ENCODE measurements around the gene FCN3. TPM values are rescaled to one million over a fixed set of nuclear protein-coding genes. Genes with fewer than 3 reads are reported as not detected.

Gene FCN3
- total RNA-seq, 1 experiment from 2014 or later = 0.22 TPM

DNA sequence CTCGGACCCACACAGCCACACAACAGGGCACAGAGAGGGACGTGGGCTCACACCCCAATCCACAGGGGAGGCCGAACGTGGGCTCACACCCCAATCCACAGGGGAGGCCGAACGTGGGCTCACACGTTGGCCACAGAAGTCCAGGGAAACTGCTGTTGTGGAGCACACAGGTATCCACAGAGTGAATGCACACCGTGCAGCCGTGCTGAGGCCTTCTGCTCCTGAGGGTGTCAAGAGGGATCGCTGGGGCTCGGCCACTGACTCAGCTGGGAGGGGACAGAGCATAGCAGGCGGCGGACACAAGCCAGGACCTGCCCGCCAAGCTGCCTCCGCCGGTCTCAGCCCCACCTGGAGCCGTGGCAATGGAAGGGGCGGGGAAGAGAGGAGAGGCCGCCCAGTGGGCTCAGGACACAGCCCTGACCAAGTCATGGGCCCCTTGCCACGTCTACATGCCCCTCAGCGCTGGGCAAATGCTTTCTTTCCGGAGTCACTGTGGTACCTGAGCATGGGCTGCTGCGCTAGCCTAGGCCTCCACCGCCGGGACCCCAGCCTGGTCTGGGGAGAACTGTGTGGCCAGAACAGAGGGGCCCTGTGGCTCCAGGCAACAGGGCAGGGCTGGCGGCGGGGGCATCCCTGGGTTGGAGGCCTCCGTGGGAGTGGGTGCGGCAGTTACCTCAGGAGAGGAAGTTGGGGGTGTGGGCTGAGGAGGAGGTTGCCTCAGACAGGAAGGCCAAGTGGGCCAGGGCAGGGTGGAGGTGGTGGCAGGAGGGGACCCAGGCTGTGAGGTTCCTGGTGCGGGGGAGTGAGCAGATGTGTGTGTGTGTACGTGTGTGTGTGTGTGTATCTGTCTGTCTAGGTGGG, 31.6 kb downstream of the FCN3 start:
- H4K91ac ChIP-seq (ENCODE audit: insufficient read length, low read depth, low read length) = no peak overlapping the region
- no peaks in the 10 kb centered on the region for H3K27me3 ChIP-seq (ENCODE audit: insufficient read depth, low read length)
- peaks cover 5 to 19% (median 12%) of the 10 kb centered on the region in 3 experiments; a peak in 5 of 7 replicates for H3K36me3 Mint-ChIP-seq (ENCODE audit: insufficient read depth in 1 of 3, low read depth in 3 of 3)
- no peaks in the 10 kb centered on the region; the same call in 1 of the 2 replicates for H3K4me1 ChIP-seq (ENCODE audit: insufficient read depth, low read length)
- no peak overlapping the region for H2BK20ac ChIP-seq (ENCODE audit: low read depth, low read length, poor library complexity, severe bottlenecking)
- H2BK5ac ChIP-seq (ENCODE audit: insufficient read length, low read length) = no peak overlapping the region
- no peak overlapping the region for H3K18ac ChIP-seq (ENCODE audit: insufficient read length, low read depth, low read length)
- H3K27ac Mint-ChIP-seq = peak overlapping the region in 2 of 3 experiments; percentile 7 to 51; a peak in 2 of 7 replicates
- no CpG with 5 or more reads among the region's 31 CpGs for WGBS (ENCODE audit: extremely low coverage, insufficient read length, low lambda C conversion rate)
- no peak overlapping the region for H2AFZ ChIP-seq (ENCODE audit: low read length)
- H3K4me2 ChIP-seq (ENCODE audit: insufficient read depth, insufficient read length, low read length) = no peak overlapping the region
- H3K4ac ChIP-seq (ENCODE audit: low read depth, low read length) = no peak overlapping the region
- H4K5ac ChIP-seq (ENCODE audit: insufficient read length, low read depth, low read length) = no peak overlapping the region
- no peak overlapping the region for H2BK12ac ChIP-seq (ENCODE audit: insufficient read length, low read depth, low read length)
- H2AK5ac ChIP-seq (ENCODE audit: insufficient read length, low read length) = no peak overlapping the region
- peaks cover 3% of the 10 kb centered on the region for H4K20me1 ChIP-seq (ENCODE audit: control insufficient read depth, insufficient read depth, insufficient read length)
- H3T11ph ChIP-seq (ENCODE audit: low read length) = no peak overlapping the region
- peaks cover 45 to 50% of the 10 kb centered on the region in 2 experiments for H3K4me1 Mint-ChIP-seq
- no peak overlapping the region for H2BK120ac ChIP-seq (ENCODE audit: low read depth, low read length, poor library complexity, severe bottlenecking)
- H3K56ac ChIP-seq (ENCODE audit: insufficient read length, low read depth, low read length) = no peak overlapping the region
- 0 out of 2 replicates have a peak overlapping the region, but pooled peaks have one; percentile 27 for H3K14ac ChIP-seq (ENCODE audit: insufficient read depth, low read length)
- H3K27ac ChIP-seq (ENCODE audit: insufficient read length, low read depth, low read length) = no peak overlapping the region
- H3K79me2 ChIP-seq (ENCODE audit: insufficient read depth, low read length) = no peaks in the 10 kb centered on the region; the same call in 1 of the 2 replicates
- no peaks in the 10 kb centered on the region for H3K9me3 ChIP-seq (ENCODE audit: control insufficient read depth, low read depth, low read length)
- H3K9me3 Mint-ChIP-seq = no peaks in the 10 kb centered on the region
- H3K23me2 ChIP-seq (ENCODE audit: insufficient read length, low read depth, low read length, poor library complexity, severe bottlenecking) = no peaks in the 10 kb centered on the region
- TF ChIP-seq, protein P1, sequence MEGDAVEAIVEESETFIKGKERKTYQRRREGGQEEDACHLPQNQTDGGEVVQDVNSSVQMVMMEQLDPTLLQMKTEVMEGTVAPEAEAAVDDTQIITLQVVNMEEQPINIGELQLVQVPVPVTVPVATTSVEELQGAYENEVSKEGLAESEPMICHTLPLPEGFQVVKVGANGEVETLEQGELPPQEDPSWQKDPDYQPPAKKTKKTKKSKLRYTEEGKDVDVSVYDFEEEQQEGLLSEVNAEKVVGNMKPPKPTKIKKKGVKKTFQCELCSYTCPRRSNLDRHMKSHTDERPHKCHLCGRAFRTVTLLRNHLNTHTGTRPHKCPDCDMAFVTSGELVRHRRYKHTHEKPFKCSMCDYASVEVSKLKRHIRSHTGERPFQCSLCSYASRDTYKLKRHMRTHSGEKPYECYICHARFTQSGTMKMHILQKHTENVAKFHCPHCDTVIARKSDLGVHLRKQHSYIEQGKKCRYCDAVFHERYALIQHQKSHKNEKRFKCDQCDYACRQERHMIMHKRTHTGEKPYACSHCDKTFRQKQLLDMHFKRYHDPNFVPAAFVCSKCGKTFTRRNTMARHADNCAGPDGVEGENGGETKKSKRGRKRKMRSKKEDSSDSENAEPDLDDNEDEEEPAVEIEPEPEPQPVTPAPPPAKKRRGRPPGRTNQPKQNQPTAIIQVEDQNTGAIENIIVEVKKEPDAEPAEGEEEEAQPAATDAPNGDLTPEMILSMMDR (conservative IDR thresholded peaks at IDR 0.05) = no peak
- peak overlapping the region; percentile 58 to 71; a peak in 4 of 5 replicates for H3K4me3 Mint-ChIP-seq
- peak; percentile 61 for DNase-seq
- no peak overlapping the region for H3K23ac ChIP-seq (ENCODE audit: insufficient read length, low read depth, low read length)
- H3K79me1 ChIP-seq (ENCODE audit: insufficient read depth, low read depth, low read length, poor library complexity, severe bottlenecking) = no peaks in the 10 kb centered on the region
- no peak overlapping the region for H4K8ac ChIP-seq (replicated peaks; ENCODE audit: insufficient read length, low read depth, low read length)
- no peak overlapping the region for H2BK15ac ChIP-seq (ENCODE audit: low read depth, low read length)
- H3K27me3 Mint-ChIP-seq (ENCODE audit: low read depth) = peaks cover 4% of the 10 kb centered on the region
- no peak overlapping the region for H3K9ac ChIP-seq (ENCODE audit: extremely low read depth, insufficient read length, low read length)

Data from H9 (cell line).